MG63 (cell line): ENCODE data around the gene KLHL17. TPM values are rescaled to one million over a fixed set of nuclear protein-coding genes. Genes with fewer than 3 reads are reported as not detected.

Experiments used
- DNase-seq: peaks from one replicate; pipeline ENCODE4 v3.0.0-alpha.2; 2020
- H3K27me3 ChIP-seq: fragments of 250-450 bp; sonication (Bioruptor Pico); 2 replicates; pipeline ENCODE4 v1.5.1; 2020; ENCODE audit warnings: mild to moderate bottlenecking, moderate library complexity
- H3K36me3 ChIP-seq: fragments of 250-450 bp; sonication (Bioruptor Pico); 2 replicates; pipeline ENCODE4 v1.5.1; 2020; ENCODE audit warnings: mild to moderate bottlenecking, moderate library complexity
- H3K4me3 ChIP-seq: fragments of 250-450 bp; sonication (Bioruptor Pico); 2 replicates; pipeline ENCODE4 v1.5.1; 2020; ENCODE audit warnings: mild to moderate bottlenecking, moderate library complexity
- H3K9me3 ChIP-seq: fragments of 250-450 bp; sonication (Bioruptor Pico); 2 replicates; pipeline ENCODE4 v1.5.1; 2020; ENCODE audit warnings: mild to moderate bottlenecking, moderate library complexity
- total RNA-seq: library from RNA; depleted of rRNA; stranded (reverse); fragments of >200 nt; shearing (Covaris generic); gene quantifications from 2 replicates; pipeline ENCODE4 v1.2.3, GENCODE V29; 2014; ENCODE audit warnings: low replicate concordance

Gene KLHL17
- total RNA-seq, 1 experiment from 2014 or later, result 6.7 TPM

GRCh38 chr1:919271-919872 is 41.0 kb upstream of the KLHL17 start:
- DNase-seq, result no peak
- Histone ChIP-seq H3K4me3 (no peak overlapping the region), H3K36me3 (0 out of 2 replicates have a peak, but pooled peaks cover 2% of the 10 kb centered on the region), H3K27me3 (no peaks in the 10 kb centered on the region; the same call in 1 of the 2 replicates), H3K9me3 (no peaks in the 10 kb centered on the region)

- Histone ChIP-seq H3K9me3 (no peaks in the 10 kb centered on the region), H3K36me3 (0 out of 2 replicates have a peak, but pooled peaks cover 2% of the 10 kb centered on the region), H3K27me3 (no peaks in the 10 kb centered on the region; the same call in 1 of the 2 replicates), H3K4me3 (no peak overlapping the region)
- no peak for DNase-seq
These were observed 40.4 kb upstream of the KLHL17 start for GRCh38 chr1:920010-920409.

GRCh38 chr1:920521-920920 is 39.9 kb upstream of the KLHL17 start:
- H3K36me3 ChIP-seq, result 0 out of 2 replicates have a peak, but pooled peaks cover 2% of the 10 kb centered on the region
- no peak overlapping the region for H3K4me3 ChIP-seq
- H3K27me3 ChIP-seq, result no peaks in the 10 kb centered on the region; the same call in 1 of the 2 replicates
- H3K9me3 ChIP-seq, result no peaks in the 10 kb centered on the region
- DNase-seq, result no peak

GRCh38 chr1:921011-921837 is 39.2 kb upstream of the KLHL17 start:
- Histone ChIP-seq H3K27me3 (no peaks in the 10 kb centered on the region; the same call in 1 of the 2 replicates), H3K4me3 (no peak overlapping the region), H3K9me3 (no peaks in the 10 kb centered on the region), H3K36me3 (0 out of 2 replicates have a peak, but pooled peaks cover 2% of the 10 kb centered on the region)
- peak; percentile 78 for DNase-seq

DNA sequence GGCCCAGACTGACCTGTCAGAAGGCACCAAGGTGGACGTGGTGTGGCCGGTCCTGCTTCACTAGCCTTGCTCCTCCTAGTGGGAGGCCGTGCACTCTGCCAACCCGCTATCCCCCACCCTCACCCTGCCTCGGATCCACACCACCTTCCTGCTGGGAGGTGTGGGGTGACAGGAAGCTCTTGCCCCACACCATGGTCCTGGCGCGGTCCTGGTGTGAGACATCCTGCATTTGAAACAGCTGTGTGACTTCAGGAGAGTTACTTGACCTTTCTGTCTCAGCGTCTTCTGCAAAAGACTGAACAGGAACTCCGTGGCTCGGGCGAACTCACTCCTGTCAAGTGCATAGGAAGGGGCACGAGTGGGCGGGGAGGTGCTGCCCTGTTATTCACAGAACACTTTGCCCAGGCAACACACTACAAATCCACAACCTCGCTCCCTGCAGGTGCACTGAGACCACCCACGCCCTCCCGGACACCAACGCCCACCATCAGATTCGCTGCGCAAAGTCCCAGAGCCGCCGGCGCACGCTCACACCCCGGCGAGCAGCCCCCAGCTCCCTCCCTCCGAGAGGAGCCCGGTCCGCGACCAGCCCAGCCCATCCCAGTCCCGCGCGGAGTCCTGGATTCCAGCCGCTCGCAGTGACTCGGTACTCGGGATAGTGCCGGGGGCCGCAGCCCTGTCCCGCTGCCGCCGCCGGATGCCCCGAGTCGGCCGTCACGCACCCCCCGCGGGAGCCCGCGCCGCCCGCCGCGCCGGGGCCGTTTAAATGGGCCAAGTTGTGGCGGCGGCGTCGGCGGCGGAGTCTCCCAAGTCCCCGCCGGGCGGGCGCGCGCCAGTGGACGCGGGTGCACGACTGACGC is 37.0 kb upstream of the KLHL17 start, which contains the start of gene SAMD11:
Gene SAMD11 (plus strand): TSS at position 793 of the 860 bp plus-strand sequence. CDS start 509 bp downstream, outside the sequence.
- no peaks in the 10 kb centered on the region for H3K27me3 ChIP-seq
- H3K4me3 ChIP-seq, result peak within 1 kb of the TSS; percentile 71
- H3K36me3 ChIP-seq, result 0 out of 2 replicates have a peak, but pooled peaks cover 2% of the 10 kb centered on the region
- DNase-seq, result peak; percentile 90
- H3K9me3 ChIP-seq, result no peaks in the 10 kb centered on the region

DNA sequence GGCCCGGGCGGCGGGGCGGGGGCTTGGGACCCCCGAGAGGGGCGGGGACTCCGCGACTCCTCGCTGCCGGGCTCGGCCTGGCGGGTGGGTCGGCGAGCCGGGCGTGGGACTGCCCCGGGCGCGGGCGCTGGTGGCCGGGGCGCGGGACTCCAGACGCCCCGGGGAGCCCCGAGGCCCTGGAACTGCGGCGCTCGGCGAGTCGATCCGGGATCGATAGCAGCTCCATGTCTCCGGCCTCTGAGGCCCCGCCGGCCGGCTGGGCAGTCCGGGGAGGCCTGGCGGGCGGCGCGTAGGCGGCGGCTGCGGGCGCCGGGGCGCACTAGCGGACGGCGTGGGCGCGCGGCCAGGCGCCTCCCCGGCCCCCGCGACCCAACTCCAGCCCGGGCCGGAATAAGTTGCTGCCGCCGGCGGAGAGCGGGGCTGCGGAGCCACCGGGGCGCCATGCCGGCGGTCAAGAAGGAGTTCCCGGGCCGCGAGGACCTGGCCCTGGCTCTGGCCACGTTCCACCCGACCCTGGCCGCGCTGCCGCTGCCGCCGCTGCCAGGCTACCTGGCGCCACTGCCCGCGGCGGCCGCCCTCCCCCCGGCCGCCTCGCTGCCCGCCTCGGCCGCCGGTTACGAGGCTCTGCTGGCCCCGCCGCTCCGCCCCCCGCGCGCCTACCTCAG is 36.3 kb upstream of the KLHL17 start:
- DNase-seq, result peak; percentile 56
- Histone ChIP-seq H3K27me3 (no peaks in the 10 kb centered on the region), H3K9me3 (no peaks in the 10 kb centered on the region), H3K4me3 (peak overlapping the region; percentile 71), H3K36me3 (peaks cover 2% of the 10 kb centered on the region; the same call in 1 of the 2 replicates)

- Histone ChIP-seq H3K36me3 (peaks cover 2% of the 10 kb centered on the region; the same call in 1 of the 2 replicates), H3K9me3 (no peaks in the 10 kb centered on the region), H3K4me3 (peak overlapping the region; percentile 71), H3K27me3 (no peaks in the 10 kb centered on the region)
- DNase-seq, result peak; percentile 76
These were observed 35.5 kb upstream of the KLHL17 start for GRCh38 chr1:924656-925560.

GRCh38 chr1:925561-926421 is 34.6 kb upstream of the KLHL17 start:
- peaks cover 2% of the 10 kb centered on the region for H3K36me3 ChIP-seq
- peak overlapping the region; percentile 71 for H3K4me3 ChIP-seq
- H3K27me3 ChIP-seq, result no peaks in the 10 kb centered on the region
- no peaks in the 10 kb centered on the region for H3K9me3 ChIP-seq
- DNase-seq, result peak; percentile 75

- no peak for DNase-seq
- Histone ChIP-seq H3K36me3 (peaks cover 4% of the 10 kb centered on the region), H3K4me3 (no peak overlapping the region), H3K27me3 (no peaks in the 10 kb centered on the region), H3K9me3 (no peaks in the 10 kb centered on the region)
These were observed 33.1 kb upstream of the KLHL17 start for GRCh38 chr1:927234-927633.

DNA sequence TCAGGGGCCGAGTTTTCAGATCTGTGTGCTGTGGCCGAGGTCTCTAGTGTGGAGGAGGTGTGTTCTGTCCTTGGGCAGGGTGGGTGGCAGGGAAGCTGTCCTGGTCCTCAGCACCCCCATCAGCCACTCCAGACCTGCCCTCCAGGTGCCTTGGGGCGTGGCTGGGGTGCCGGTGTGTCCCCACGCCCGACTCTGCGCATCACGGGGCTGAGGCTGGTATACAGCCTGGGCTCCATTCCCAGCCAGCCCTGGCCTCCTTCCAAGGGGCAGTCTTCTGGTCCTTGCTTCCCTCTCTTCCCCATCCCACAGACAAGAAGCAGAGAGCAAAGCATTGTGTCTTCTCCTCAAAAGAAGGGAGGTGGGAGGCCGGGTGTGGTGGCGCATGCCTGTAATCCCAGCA is 32.6 kb upstream of the KLHL17 start:
- no peak for DNase-seq
- H3K36me3 ChIP-seq, result peaks cover 4% of the 10 kb centered on the region
- no peaks in the 10 kb centered on the region for H3K27me3 ChIP-seq
- no peak overlapping the region for H3K4me3 ChIP-seq
- H3K9me3 ChIP-seq, result no peaks in the 10 kb centered on the region

DNA sequence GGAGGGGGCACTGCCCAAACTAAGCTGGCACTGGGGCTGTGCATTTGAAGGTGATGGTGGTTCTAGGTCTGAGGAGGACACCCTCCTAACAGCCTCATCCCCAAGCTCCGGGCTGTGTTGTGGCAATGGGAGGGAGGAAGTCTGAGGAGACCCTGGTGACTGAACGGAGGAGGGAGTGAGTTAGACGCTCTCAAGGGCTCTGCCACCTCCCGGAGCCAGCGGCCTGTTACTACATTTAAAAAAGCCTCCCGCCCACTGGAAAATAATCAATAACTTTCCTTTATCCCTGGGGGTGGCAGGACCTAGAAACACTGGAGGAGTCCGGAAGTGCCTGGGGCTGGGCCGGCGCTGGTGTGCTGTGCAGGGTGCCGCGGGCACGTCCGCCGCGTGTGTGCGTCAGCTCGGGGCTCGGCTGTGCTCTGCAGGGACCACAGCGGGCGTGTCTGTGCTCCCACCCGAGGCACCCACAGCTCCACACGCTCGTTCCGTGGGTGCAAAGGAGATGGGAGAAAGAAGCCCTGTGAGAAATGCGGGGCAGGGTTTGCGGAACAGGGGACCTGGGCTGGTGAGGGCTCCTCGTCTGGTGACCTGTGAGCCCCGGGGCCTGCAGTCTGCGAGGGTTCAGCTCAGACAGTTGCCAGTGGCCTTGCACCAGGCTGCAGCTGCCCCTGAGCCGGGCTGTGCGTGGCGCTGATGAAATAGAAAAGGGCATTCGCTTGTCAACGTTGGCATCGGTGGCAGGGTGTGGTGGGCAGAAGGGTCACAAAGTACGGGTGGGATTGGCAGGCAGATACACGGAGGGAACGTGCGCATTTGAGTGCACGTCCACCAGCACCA is 31.3 kb upstream of the KLHL17 start:
- DNase-seq, result no peak
- H3K4me3 ChIP-seq, result no peak overlapping the region
- peaks cover 4% of the 10 kb centered on the region for H3K36me3 ChIP-seq
- H3K27me3 ChIP-seq, result no peaks in the 10 kb centered on the region
- no peaks in the 10 kb centered on the region for H3K9me3 ChIP-seq

DNA sequence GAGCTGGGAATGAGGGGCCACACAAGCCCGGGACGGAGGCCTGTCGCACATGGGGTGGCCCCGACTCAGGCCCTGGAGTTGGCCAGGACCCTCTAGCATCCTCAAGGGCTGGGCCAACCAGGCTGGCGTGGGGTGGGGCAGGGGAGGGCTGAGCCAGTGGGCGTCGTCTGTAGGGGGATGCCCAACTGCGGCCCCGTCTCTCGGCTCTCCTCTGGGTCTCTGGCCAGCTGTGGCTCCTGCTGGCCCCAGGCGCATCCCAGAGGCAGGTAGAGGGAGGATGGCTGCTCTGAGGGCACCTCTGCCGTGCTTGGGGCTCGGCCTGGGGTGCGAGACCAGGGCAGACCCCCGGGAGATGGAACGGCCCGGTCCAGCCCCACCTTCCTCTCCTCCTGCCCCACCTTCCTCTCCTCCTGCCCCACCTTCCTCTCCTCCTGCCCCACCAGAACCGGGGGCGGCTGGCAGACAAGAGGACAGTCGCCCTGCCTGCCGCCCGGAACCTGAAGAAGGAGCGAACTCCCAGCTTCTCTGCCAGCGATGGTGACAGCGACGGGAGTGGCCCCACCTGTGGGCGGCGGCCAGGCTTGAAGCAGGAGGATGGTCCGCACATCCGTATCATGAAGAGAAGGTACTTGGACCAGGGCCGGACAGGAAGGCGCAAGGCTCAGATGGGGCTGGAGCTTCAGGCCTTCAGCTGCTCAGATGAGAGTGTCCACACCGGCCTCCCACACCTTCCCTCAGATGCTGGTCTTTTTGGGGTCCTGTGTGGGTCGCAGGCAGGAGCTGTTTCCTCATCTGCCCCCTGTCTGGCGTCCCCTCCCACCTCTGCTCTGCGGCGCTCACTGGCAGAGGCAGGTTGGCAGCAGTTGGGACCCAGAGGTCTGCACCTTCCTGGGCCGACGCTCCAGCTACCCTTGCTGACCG is 30.4 kb upstream of the KLHL17 start:
- Histone ChIP-seq H3K4me3 (no peak overlapping the region), H3K9me3 (no peaks in the 10 kb centered on the region), H3K27me3 (no peaks in the 10 kb centered on the region), H3K36me3 (peaks cover 4% of the 10 kb centered on the region)
- DNase-seq, result no peak

DNA sequence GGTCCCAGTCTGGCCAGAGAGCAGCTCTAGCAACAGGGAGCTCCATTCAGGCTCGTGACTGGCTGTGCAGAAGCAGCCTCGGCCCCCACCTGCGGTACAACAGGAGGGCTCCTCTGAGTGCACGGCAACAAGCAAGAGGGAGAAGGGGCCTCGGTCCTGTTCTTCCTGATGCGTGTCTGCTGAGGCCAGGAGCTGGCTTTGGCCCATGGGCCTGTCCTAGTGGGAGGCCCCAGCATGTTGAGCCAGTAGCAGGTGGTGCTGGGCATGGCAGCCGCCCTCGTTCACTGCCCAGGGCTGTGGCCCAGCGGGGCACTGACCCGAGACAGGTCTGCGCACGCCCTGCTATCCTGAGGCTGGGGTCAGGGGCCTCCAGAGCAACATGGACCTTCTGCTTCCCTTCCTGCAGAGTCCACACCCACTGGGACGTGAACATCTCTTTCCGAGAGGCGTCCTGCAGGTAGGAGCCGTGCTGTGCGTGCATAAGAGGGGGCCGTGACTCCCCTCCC is 29.7 kb upstream of the KLHL17 start:
- no peak for DNase-seq
- peaks cover 4% of the 10 kb centered on the region for H3K36me3 ChIP-seq
- no peaks in the 10 kb centered on the region for H3K27me3 ChIP-seq
- H3K9me3 ChIP-seq, result no peaks in the 10 kb centered on the region
- no peak overlapping the region for H3K4me3 ChIP-seq
